HG03039 (cell line): ENCODE results near the gene RUNDC3A.
A peak's percentile ranks its signal among the peaks of the same experiment; 100 is the strongest.
"Not testable (repeated sequence)": the region's sequence is repeated elsewhere in the genome, so short reads cannot be mapped to it uniquely, and the experiment has no call there.

Source experiments
- ATAC-seq: cut with Tn5 transposase; IDR thresholded peaks from one replicate; pipeline ENCODE4 v1.9.1; 2021; ENCODE audit warnings: mild to moderate bottlenecking, moderate library complexity; ENCODE audit not compliant: unreplicated experiment

RUNDC3A gene

GRCh38 chr17:44356241-44356640 lies 47.8 kb downstream of the RUNDC3A start:
- ATAC-seq: no peak

DNA sequence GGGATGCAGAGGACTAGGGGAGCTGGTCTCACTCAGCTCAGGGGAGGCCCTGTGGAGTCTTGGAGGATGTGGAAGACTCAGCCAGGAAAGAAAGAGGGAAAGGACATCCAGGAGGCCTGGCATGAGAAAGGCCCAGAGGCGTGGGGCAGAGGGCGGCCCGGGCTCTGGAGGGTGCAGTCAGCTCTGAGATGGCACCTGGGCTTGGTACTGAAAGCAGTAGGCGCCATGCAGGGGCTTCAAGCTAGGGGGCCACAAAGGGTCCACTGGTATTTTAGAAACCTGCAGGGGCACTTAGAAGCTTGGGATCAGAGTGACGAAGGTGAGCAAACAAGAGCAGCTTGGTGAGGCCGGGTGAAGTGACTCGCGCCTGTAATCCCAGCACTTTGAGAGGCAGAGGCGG lies 49.7 kb downstream of the RUNDC3A start:
- ATAC-seq: no peak

GRCh38 chr17:44359006-44359405 lies 50.6 kb downstream of the RUNDC3A start:
- no peak for ATAC-seq

- ATAC-seq: no peak
Measured at GRCh38 chr17:44359458-44360143, 51.2 kb downstream of the RUNDC3A start.

DNA sequence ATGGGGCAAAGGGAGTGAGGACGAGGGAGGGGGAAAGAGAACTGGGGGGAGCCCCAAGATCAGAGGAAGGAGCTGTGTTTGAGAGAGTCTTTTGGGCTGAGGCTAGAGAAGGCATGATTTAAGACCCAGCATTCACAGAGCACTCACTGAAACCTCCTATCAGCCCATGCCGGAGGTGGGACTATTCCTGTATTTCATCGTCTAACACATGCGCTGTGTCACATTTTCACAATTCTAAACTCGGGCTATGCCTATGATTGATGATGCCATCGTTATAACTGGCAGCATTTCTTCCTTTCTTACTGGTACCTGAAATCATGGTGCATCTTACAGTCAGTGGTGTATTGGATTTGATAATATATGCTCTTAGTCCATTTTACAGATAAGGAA lies 51.7 kb downstream of the RUNDC3A start:
- ATAC-seq: no peak

- no peak for ATAC-seq
Measured at GRCh38 chr17:44360826-44361225, 52.4 kb downstream of the RUNDC3A start.

DNA sequence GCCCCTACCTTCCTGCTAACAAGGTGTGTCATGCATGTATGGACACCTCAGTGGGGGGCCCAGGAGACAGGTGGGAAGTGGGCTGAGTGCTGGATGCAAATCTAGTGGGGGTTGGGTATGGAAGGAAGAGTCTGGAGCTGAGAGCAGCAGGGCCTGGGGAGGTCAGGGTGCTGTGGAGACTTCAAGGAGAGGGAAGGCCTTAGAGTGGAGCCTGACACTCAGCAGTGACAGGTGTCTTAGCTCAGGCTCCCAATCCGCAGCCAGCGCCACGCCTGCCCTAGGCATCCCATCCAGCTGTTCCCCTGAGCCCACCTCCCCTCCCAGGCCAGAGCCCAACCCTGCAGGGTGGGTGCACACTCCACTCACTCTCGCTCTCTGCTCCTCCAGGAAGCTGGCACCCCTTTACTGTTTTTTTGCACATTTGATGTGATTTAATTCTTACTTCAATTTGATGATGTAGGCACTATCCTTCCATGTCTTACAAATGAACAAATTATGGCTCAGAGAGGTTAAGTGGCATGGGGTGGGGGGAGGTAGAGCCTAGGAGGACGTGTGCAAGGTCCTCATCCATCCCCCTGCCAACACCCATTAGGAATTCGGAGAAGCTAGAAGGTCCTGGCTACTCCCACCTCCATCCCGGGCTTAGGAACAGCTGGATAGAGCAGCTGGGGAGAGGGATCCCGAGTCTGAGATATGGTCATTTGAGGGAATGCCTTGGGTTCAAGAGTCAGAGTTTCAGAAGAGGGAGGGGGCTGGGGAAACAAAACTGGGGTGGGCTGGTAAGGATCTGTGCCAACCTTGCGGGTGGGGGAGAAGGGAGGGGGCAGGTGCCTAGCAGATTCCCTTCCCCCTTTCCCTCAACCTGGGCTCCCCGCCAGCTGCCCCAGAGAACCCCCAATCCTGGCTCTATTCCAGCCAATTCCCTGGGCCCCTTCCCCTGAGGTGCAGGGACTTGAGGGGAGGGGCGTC lies 53.2 kb downstream of the RUNDC3A start:
- ATAC-seq: no peak

GRCh38 chr17:44362459-44362948 lies 54.1 kb downstream of the RUNDC3A start:
- no peak for ATAC-seq

DNA sequence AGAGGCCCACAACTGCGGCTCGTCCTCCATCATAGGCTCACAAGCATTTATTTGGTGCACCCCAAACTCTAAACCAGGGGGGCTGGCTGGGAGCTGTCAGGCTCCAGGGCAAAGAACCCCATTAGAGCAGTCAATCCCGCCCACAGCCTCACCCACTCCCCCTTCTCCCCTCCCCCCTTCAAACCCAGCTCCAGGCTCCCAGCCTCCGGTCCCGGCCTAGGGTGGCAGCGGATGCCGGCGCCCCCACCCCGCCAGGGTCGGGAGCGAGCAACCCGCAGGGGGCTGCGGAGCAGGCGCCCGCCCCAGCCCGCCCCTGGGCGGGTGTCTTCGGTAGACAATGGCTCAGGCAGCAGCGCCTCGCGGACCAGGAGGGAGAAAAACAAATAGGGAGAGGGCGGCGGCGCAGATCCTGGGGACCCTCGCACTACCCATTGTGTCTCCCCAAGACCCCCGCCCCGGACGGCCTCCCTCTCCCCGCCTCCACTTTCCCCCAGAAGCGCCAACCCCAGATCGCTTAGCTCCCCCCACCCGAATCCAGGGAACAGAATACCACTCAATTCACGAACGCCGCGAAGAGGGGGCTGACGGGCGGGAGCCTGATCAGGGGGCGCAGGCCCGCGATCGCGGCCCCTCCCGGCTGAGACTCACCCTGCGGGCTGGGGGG lies 54.7 kb downstream of the RUNDC3A start:
- ATAC-seq: no peak

- peak; percentile 47 for ATAC-seq
Measured at GRCh38 chr17:44363613-44364159, 55.3 kb downstream of the RUNDC3A start, which contains the start of gene FAM171A2. Gene FAM171A2, minus strand, starts transcription at chr17:44363853. Its CDS starts 139 bp downstream, at chr17:44363714.

GRCh38 chr17:44365051-44365450 lies 56.6 kb downstream of the RUNDC3A start:
- ATAC-seq: not testable (repeated sequence)

- no peak for ATAC-seq
Measured at GRCh38 chr17:44367231-44367979, 59.0 kb downstream of the RUNDC3A start.
